Left lung (tissue), 10 donors: ENCODE data around the gene ZNF784. TPM values are rescaled to one million over a fixed set of nuclear protein-coding genes. Genes with fewer than 3 reads are reported as not detected.

ENCODE experiments used
- ATAC-seq: fragments of 200-7000 bp; cut with Tn5 transposase; one replicate; pipeline ENCODE4 v1.9.1; 2020; ENCODE audit warnings: moderate library complexity
- DNase-seq, 4 donors: peaks; one replicate each; pipeline ENCODE4 v3.0.0-alpha.2; 2013 to 2020
- H3K27ac ChIP-seq, 2 donors: fragments of 200-600 bp; sonication (generic) in 1 of 2; one replicate each; pipeline versions ENCODE4 v1.5.0 to v1.8.0; 2020 to 2021
- H3K27me3 ChIP-seq, 2 donors: fragments of 200-600 bp; sonication (generic) in 1 of 2; one replicate each; pipeline versions ENCODE4 v1.5.0 to v1.8.0; 2020 to 2021
- H3K36me3 ChIP-seq, 2 donors: fragments of 200-600 bp; sonication (generic) in 1 of 2; one replicate each; pipeline versions ENCODE4 v1.5.0 to v1.8.0; 2020 to 2021
- H3K4me1 ChIP-seq, 2 donors: fragments of 200-600 bp; one replicate each; pipeline ENCODE4 v1.8.0; 2021
- H3K4me3 ChIP-seq, 2 donors: fragments of 200-600 bp; sonication (generic) in 1 of 2; one replicate each; pipeline versions ENCODE4 v1.5.0 to v1.8.0; 2020 to 2021; ENCODE audit warnings: mild to moderate bottlenecking in 1 of 2
- H3K9me3 ChIP-seq, 2 donors: fragments of 200-600 bp; sonication (generic) in 1 of 2; one replicate each; pipeline versions ENCODE4 v1.5.0 to v1.8.0; 2020 to 2021
- CTCF ChIP-seq, 2 donors: fragments of 200-600 bp; sonication (generic) in 1 of 2; IDR thresholded peaks; one replicate each; pipeline versions ENCODE4 v1.5.0 to v1.8.0; 2021; ENCODE audit warnings: antibody characterized with exemption in 2 of 2
- intact Hi-C, 2 donors: fragments of 100-400 bp; cut with DNase I; formaldehyde crosslinking; loops; one replicate each; pipeline versions ENCODE4 v1.11.2 to v1.14.2; 2022
- polyA plus RNA-seq, 6 donors: library from polyadenylated mRNA; unstranded; fragments of 120-200 nt; gene quantifications; one replicate each; pipeline ENCODE4 v1.2.1, GENCODE V29; 2013; ENCODE audit not compliant: insufficient read length in 6 of 6
- total RNA-seq, 2 donors: library from RNA; stranded (reverse); fragmentation: NEBNext Ultra II Directional; extraction: Animal tissue kit (Norgen Biotek cat#: 25700); gene quantifications; one replicate each; pipeline ENCODE4 v1.2.1, GENCODE V29; 2021
- donor health status: DM: no; HTN: yes; CAD: no.
- donor health status: DM: no; HTN: no; CAD: no.

The ZNF784 gene
- total and polyA plus RNA-seq, 8 donors = 6.0 to 11.6 (median 8.6) TPM

- Histone ChIP-seq H3K27ac (no peak overlapping the region), H3K4me3 (no peak overlapping the region), H3K27me3 (no peaks in the 10 kb centered on the region), H3K4me1 (peaks cover 11 to 64% of the 10 kb centered on the region in 2 donors), H3K9me3 (no peaks in the 10 kb centered on the region), H3K36me3 (peaks cover 0 to 15% of the 10 kb centered on the region in 2 donors)
- DNase-seq = peak in 1 of 4 donors; percentile 79
- no peak for TF ChIP-seq CTCF (IDR thresholded peaks at IDR 0.05)
- intact Hi-C loops = no loop called here
- ATAC-seq = no peak
Observed at GRCh38 chr19:55622242-55622969, 2.0 kb downstream of the ZNF784 start.

GRCh38 chr19:55621673-55622231, 2.6 kb downstream of the ZNF784 start:
- peaks cover 0 to 21% of the 10 kb centered on the region in 2 donors for H3K36me3 ChIP-seq
- no peak for TF ChIP-seq CTCF (IDR thresholded peaks at IDR 0.05)
- peaks cover 11 to 64% of the 10 kb centered on the region in 2 donors for H3K4me1 ChIP-seq
- DNase-seq (peak in 1 of 4 donors; percentile 84), ATAC-seq (no peak)
- H3K27me3 ChIP-seq = no peaks in the 10 kb centered on the region
- peak overlapping the region in 1 of 2 donors; percentile 79 for H3K27ac ChIP-seq
- no peaks in the 10 kb centered on the region for H3K9me3 ChIP-seq
- no peak overlapping the region for H3K4me3 ChIP-seq
- intact Hi-C loops = no loop called here

GRCh38 chr19:55621205-55621672, 3.1 kb downstream of the ZNF784 start:
- Histone ChIP-seq H3K36me3 (peaks cover 0 to 26% of the 10 kb centered on the region in 2 donors), H3K27ac (peak overlapping the region in 1 of 2 donors; percentile 79), H3K27me3 (no peaks in the 10 kb centered on the region), H3K9me3 (no peaks in the 10 kb centered on the region), H3K4me3 (no peak overlapping the region), H3K4me1 (peaks cover 11 to 64% of the 10 kb centered on the region in 2 donors)
- ATAC-seq = no peak
- intact Hi-C loops = no loop called here
- no peak for TF ChIP-seq CTCF (IDR thresholded peaks at IDR 0.05)
- peak in 1 of 4 donors; percentile 55 for DNase-seq

- no peak for ATAC-seq
- Histone ChIP-seq H3K4me3 (no peak overlapping the region), H3K27ac (peak overlapping the region; percentile 79 to 80), H3K4me1 (peaks cover 11 to 64% of the 10 kb centered on the region in 2 donors), H3K27me3 (no peaks in the 10 kb centered on the region), H3K9me3 (no peaks in the 10 kb centered on the region), H3K36me3 (peaks cover 0 to 33% of the 10 kb centered on the region in 2 donors)
- TF ChIP-seq CTCF (IDR thresholded peaks at IDR 0.05) = no peak
- intact Hi-C loops = no loop called here
- peak in 1 of 4 donors; percentile 28 for DNase-seq
Observed at GRCh38 chr19:55620410-55621204, 3.8 kb downstream of the ZNF784 start.
